ENCODE measurements around the gene SHOC2. TPM values are rescaled to one million over a fixed set of nuclear protein-coding genes. Genes with fewer than 3 reads are reported as not detected.

SHOC2 gene
- total RNA-seq, 2 experiments from 2014 or later = 45.1 to 46.1 TPM

- Mint-ChIP-seq H3K4me1 (peaks cover 1% of the 10 kb centered on the region), H3K27ac (no peak overlapping the region), H3K27me3 (no peaks in the 10 kb centered on the region), H3K36me3 (peaks cover 45% of the 10 kb centered on the region), H3K9me3 (peaks cover 10% of the 10 kb centered on the region), H3K4me3 (no peak overlapping the region)
- DNase-seq = no peak
Measured at GRCh38 chr10:111018021-111018420, 98.6 kb downstream of the SHOC2 start.

- H3K9me3 Mint-ChIP-seq = peaks cover 39% of the 10 kb centered on the region
Measured at GRCh38 chr10:111023060-111023459, 103.7 kb downstream of the SHOC2 start.

GRCh38 chr10:111030042-111030750 lies 110.8 kb downstream of the SHOC2 start:
- H3K36me3 Mint-ChIP-seq = peaks cover 31% of the 10 kb centered on the region
- peaks cover 8% of the 10 kb centered on the region for H3K4me1 Mint-ChIP-seq

More at GRCh38 chr10:111023060-111023459, 103.7 kb downstream of the SHOC2 start:
- Mint-ChIP-seq H3K27me3 (no peaks in the 10 kb centered on the region), H3K4me1 (no peaks in the 10 kb centered on the region), H3K36me3 (peaks cover 47% of the 10 kb centered on the region), H3K4me3 (no peak overlapping the region), H3K27ac (no peak overlapping the region)
- no peak for DNase-seq

GRCh38 chr10:111034598-111035310 lies 115.3 kb downstream of the SHOC2 start:
- H3K36me3 Mint-ChIP-seq = peaks cover 32% of the 10 kb centered on the region
- H3K9me3 Mint-ChIP-seq = peaks cover 34% of the 10 kb centered on the region
- no peak overlapping the region for H3K27ac Mint-ChIP-seq
- DNase-seq = no peak
- peaks cover 8% of the 10 kb centered on the region for H3K4me1 Mint-ChIP-seq
- H3K4me3 Mint-ChIP-seq = no peak overlapping the region
- peaks cover 3% of the 10 kb centered on the region for H3K27me3 Mint-ChIP-seq

More at GRCh38 chr10:111030042-111030750, 110.8 kb downstream of the SHOC2 start:
- H3K4me3 Mint-ChIP-seq = no peak overlapping the region
- H3K27ac Mint-ChIP-seq = no peak overlapping the region
- no peak for DNase-seq
- no peaks in the 10 kb centered on the region for H3K27me3 Mint-ChIP-seq
- H3K9me3 Mint-ChIP-seq = peaks cover 42% of the 10 kb centered on the region

- Mint-ChIP-seq H3K27ac (no peak overlapping the region), H3K27me3 (peaks cover 5% of the 10 kb centered on the region), H3K4me3 (no peak overlapping the region), H3K9me3 (peaks cover 38% of the 10 kb centered on the region), H3K4me1 (peaks cover 2% of the 10 kb centered on the region), H3K36me3 (peaks cover 29% of the 10 kb centered on the region)
- DNase-seq = no peak
Measured at GRCh38 chr10:111035542-111035941, 116.1 kb downstream of the SHOC2 start.

- H3K4me3 Mint-ChIP-seq = no peak overlapping the region
- no peaks in the 10 kb centered on the region for H3K4me1 Mint-ChIP-seq
- H3K27me3 Mint-ChIP-seq = peaks cover 8% of the 10 kb centered on the region
- H3K27ac Mint-ChIP-seq = no peak overlapping the region
- no peak for DNase-seq
- peaks cover 21% of the 10 kb centered on the region for H3K36me3 Mint-ChIP-seq
- peaks cover 37% of the 10 kb centered on the region for H3K9me3 Mint-ChIP-seq
Measured at GRCh38 chr10:111037858-111038257, 118.5 kb downstream of the SHOC2 start.

- Mint-ChIP-seq H3K4me1 (no peaks in the 10 kb centered on the region), H3K27me3 (peaks cover 8% of the 10 kb centered on the region), H3K9me3 (peaks cover 27% of the 10 kb centered on the region), H3K4me3 (no peak overlapping the region), H3K36me3 (peaks cover 13% of the 10 kb centered on the region), H3K27ac (no peak overlapping the region)
- DNase-seq = no peak
Measured at GRCh38 chr10:111039522-111039921, 120.1 kb downstream of the SHOC2 start.

GRCh38 chr10:111057006-111057405 lies 137.6 kb downstream of the SHOC2 start:
- H3K4me1 Mint-ChIP-seq = no peaks in the 10 kb centered on the region
- peaks cover 21% of the 10 kb centered on the region for H3K9me3 Mint-ChIP-seq
- H3K27me3 Mint-ChIP-seq = peaks cover 14% of the 10 kb centered on the region
- H3K36me3 Mint-ChIP-seq = peaks cover 3% of the 10 kb centered on the region
- H3K27ac Mint-ChIP-seq = no peak overlapping the region
- no peak for DNase-seq
- H3K4me3 Mint-ChIP-seq = no peak overlapping the region

Other genes with a start within 250 kb of the SHOC2 start
- 100 to 1,000 TPM; 125 TPM for gene PDCD4, start 47.7 kb upstream of the SHOC2 start, total RNA-seq
- gene BBIP1, start 424 bp upstream of the SHOC2 start, total RNA-seq = 10 to 100 TPM; 35.6 to 37.1 TPM
- not detected for gene ADRA2A, start 157.4 kb downstream of the SHOC2 start, total RNA-seq